ENCODE measurements around the gene PRRC2C.
"Not testable (repeated sequence)": the region's sequence is repeated elsewhere in the genome, so short reads cannot be mapped to it uniquely, and the experiment has no call there.

PRRC2C gene

DNA sequence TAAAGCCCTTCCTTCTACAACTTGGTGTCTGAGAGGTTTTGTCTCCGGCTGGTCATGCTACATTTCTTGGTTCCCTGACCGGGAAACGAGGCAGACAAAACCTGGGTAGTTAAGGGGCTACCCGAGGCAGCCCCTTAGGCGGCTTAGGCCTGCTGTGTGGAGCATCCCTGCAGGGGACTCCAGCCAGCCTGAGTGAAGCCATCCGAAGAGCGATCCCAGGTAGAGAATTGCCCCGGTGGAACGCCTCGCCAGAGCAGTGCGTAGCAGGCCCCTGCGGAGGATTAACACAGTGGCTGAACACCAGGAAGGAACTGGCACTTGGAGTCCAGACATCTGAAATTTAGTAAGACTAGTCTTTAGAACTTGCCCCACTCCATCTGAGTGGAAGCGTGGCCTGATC, 115.5 kb downstream of the PRRC2C start:
- H3K27me3 ChIP-seq (ENCODE audit: insufficient read depth, low read length) = no peaks in the 10 kb centered on the region
- no peaks in the 10 kb centered on the region for H3K4me1 ChIP-seq (ENCODE audit: control insufficient read depth, insufficient read depth, low read length, unreplicated experiment)
- no peak overlapping the region for H3K27ac ChIP-seq (ENCODE audit: low read depth, low read length)
- no peaks in the 10 kb centered on the region for H3K36me3 ChIP-seq (ENCODE audit: insufficient read depth, low read length)
- no peak overlapping the region for H3K4me3 ChIP-seq (ENCODE audit: low read depth, low read length)
- no peaks in the 10 kb centered on the region for H3K79me2 ChIP-seq (ENCODE audit: control insufficient read depth, insufficient read depth, low read length, unreplicated experiment)
- H2AFZ ChIP-seq (ENCODE audit: low read length, unreplicated experiment) = no peak overlapping the region

DNA sequence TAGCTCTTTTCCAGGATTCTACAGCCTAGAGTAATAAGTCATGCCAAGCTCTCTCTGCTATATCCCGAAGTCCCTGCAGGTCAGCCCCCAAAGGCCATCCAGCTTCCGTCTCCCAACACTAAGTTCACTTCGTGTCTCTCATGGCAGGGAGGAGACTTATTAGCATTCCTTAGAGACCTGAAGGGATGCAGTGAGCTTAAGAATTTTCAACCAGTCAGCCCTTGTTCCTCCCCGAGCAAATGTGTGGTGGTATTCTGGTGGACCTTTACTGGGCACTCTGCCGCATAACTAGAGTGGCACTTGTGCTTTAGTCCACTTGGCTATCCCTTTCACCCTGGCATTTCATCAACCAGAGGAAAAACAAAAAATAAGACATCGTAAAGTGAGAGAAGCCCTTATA, 117.7 kb downstream of the PRRC2C start:
- H2AFZ ChIP-seq (ENCODE audit: low read length, unreplicated experiment); H3K4me1 ChIP-seq (ENCODE audit: control insufficient read depth, insufficient read depth, low read length, unreplicated experiment); H3K79me2 ChIP-seq (ENCODE audit: control insufficient read depth, insufficient read depth, low read length, unreplicated experiment); H3K36me3 ChIP-seq (ENCODE audit: insufficient read depth, low read length); H3K4me3 ChIP-seq (ENCODE audit: low read depth, low read length); H3K27me3 ChIP-seq (ENCODE audit: insufficient read depth, low read length); H3K27ac ChIP-seq (ENCODE audit: low read depth, low read length): not testable (repeated sequence)

DNA sequence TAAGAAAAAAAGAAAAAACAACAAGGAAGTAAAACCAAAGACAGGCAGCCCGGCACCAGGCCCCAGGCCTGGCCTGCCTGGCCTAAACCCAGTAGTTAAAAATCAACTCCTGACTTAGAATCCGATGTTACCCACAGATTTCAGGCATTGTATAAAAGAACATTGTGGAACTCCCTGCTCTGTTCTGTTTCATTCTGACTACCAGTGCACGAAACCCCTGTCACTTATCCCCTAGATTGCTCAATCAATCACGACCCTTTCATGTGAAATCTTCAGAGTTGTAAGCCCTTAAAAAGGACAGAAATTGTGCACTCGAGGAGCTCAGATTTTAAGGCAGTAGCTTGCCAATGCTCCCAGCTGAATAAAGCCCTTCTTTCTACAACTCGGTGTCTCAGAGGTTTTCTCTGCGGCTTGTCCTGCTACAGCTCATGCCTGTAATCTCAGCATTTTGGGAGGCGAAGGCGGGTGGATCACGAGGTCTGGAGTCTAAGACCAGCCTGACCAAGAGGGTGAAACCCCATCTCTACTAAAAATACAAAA, 121.1 kb downstream of the PRRC2C start:
- no peaks in the 10 kb centered on the region for H3K4me1 ChIP-seq (ENCODE audit: control insufficient read depth, insufficient read depth, low read length, unreplicated experiment)
- H3K36me3 ChIP-seq (ENCODE audit: insufficient read depth, low read length) = no peaks in the 10 kb centered on the region
- no peak overlapping the region for H2AFZ ChIP-seq (ENCODE audit: low read length, unreplicated experiment)
- no peaks in the 10 kb centered on the region for H3K27me3 ChIP-seq (ENCODE audit: insufficient read depth, low read length)
- no peak overlapping the region for H3K27ac ChIP-seq (ENCODE audit: low read depth, low read length)
- H3K79me2 ChIP-seq (ENCODE audit: control insufficient read depth, insufficient read depth, low read length, unreplicated experiment) = no peaks in the 10 kb centered on the region
- no peak overlapping the region for H3K4me3 ChIP-seq (ENCODE audit: low read depth, low read length)

DNA sequence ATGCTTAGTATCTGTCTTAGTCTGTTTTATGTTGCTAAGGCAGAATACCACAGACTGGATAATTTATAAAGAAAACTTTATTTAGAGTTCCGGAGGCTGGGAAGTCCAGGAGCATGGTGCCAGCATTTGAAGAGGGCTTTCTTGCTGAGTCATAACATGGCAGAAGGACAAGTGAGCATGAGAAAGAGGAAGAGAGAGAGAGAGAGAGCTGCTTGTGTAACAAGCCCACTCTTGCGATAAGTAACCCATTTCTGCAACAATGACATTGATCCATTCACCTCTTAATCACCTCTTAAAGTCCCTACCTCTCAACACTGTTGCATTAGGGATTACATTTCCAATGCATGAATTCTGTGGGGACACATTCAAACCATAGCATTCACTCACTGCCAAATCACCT, 125.1 kb downstream of the PRRC2C start:
- H3K79me2 ChIP-seq (ENCODE audit: control insufficient read depth, insufficient read depth, low read length, unreplicated experiment) = no peaks in the 10 kb centered on the region

DNA sequence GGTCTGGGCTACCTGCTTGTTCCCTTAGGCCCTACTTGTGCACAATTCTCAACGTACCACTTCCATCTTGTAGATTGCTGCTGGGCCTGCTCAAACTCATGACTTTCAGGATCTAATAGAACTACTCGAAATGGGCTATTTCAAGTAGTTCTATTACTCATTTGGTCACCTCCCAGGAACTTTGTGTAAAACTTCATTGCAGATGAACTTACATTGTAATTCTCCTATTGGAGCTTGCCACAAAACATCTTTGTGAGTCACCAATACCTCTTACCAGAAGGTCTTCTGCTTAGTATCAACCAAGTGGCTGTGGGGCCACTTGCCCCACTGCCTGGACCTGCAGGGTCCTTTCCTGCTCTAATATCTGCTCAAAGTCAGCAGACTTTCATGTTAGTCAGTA, 126.0 kb downstream of the PRRC2C start:
- no peaks in the 10 kb centered on the region for H3K27me3 ChIP-seq (ENCODE audit: insufficient read depth, low read length)
- H3K4me3 ChIP-seq (ENCODE audit: low read depth, low read length) = no peak overlapping the region
- no peak overlapping the region for H3K27ac ChIP-seq (ENCODE audit: low read depth, low read length)
- H3K4me1 ChIP-seq (ENCODE audit: control insufficient read depth, insufficient read depth, low read length, unreplicated experiment) = no peaks in the 10 kb centered on the region
- no peak overlapping the region for H2AFZ ChIP-seq (ENCODE audit: low read length, unreplicated experiment)
- H3K36me3 ChIP-seq (ENCODE audit: insufficient read depth, low read length) = no peaks in the 10 kb centered on the region
- no peaks in the 10 kb centered on the region for H3K79me2 ChIP-seq (ENCODE audit: control insufficient read depth, insufficient read depth, low read length, unreplicated experiment)

More for the DNA sequence above, 125.1 kb downstream of the PRRC2C start:
- Histone ChIP-seq H3K27me3 (ENCODE audit: insufficient read depth, low read length) (no peaks in the 10 kb centered on the region), H3K27ac (ENCODE audit: low read depth, low read length) (no peak overlapping the region), H3K4me1 (ENCODE audit: control insufficient read depth, insufficient read depth, low read length, unreplicated experiment) (no peaks in the 10 kb centered on the region), H3K36me3 (ENCODE audit: insufficient read depth, low read length) (no peaks in the 10 kb centered on the region), H3K4me3 (ENCODE audit: low read depth, low read length) (no peak overlapping the region), H2AFZ (ENCODE audit: low read length, unreplicated experiment) (no peak overlapping the region)

DNA sequence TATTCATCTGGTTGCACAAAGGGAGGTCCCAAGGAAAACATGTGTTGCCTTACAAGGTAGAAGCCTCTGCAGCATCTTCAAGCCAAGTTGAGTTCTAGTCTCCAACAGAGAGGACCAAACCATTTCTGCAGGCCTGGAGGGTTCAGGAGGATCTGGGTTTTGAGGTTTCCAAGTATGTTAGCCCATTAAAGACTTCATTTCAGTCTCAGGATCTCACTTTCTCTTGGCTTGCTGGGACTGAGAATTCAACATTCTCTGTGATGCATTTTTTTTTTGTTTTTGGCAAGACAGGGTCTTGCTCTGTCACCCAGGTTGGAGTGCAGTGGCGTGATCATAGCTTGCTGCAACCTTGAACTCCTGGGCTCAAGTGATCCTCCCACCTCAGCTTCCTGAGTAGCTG, 128.0 kb downstream of the PRRC2C start:
- H3K27me3 ChIP-seq (ENCODE audit: insufficient read depth, low read length) = peaks cover 12% of the 10 kb centered on the region; the same call in 1 of the 2 replicates
- H3K36me3 ChIP-seq (ENCODE audit: insufficient read depth, low read length) = no peaks in the 10 kb centered on the region
- H3K4me1 ChIP-seq (ENCODE audit: control insufficient read depth, insufficient read depth, low read length, unreplicated experiment) = no peaks in the 10 kb centered on the region
- H3K79me2 ChIP-seq (ENCODE audit: control insufficient read depth, insufficient read depth, low read length, unreplicated experiment) = no peaks in the 10 kb centered on the region
- H3K27ac ChIP-seq (ENCODE audit: low read depth, low read length) = no peak overlapping the region
- no peak overlapping the region for H2AFZ ChIP-seq (ENCODE audit: low read length, unreplicated experiment)
- H3K4me3 ChIP-seq (ENCODE audit: low read depth, low read length) = no peak overlapping the region

DNA sequence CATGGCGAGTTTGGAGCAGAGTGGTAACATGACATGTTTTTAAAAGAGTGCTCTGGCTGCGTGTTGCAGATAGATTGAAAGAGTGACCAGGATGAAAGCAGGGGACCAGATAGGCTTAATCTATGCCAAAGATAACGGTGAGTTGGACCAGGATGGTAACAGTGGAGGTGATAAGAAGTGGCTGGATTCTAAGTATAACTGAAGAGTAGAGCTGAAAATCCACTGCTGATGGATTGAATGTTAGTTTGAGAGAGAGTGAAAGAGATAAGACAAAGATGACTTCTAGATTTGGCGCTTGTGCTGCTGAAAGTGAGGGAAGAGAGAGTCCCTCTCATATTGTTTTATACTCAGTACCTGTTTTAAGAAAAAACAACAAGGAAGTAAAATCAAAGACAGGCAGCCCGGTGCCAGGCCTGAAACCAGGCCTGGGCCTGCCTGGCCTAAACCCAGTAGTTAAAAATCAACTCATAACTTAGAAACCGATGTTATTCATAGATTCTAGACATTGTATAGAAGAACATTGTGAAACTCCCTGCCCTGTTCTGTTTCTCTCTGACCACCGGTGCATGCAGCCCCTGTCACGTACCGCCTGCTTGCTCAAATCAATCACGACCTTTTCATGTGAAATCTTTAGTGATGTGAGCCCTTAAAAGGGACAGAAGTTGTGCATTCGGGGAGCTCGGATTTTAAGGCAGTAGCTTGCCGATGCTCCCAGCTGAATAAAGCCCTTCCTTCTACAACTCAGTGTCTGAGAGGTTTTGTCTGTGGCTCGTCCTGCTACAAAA, 130.0 kb downstream of the PRRC2C start:
- H3K36me3 ChIP-seq (ENCODE audit: insufficient read depth, low read length); H3K79me2 ChIP-seq (ENCODE audit: control insufficient read depth, insufficient read depth, low read length, unreplicated experiment); H3K4me1 ChIP-seq (ENCODE audit: control insufficient read depth, insufficient read depth, low read length, unreplicated experiment); H3K4me3 ChIP-seq (ENCODE audit: low read depth, low read length); H3K27ac ChIP-seq (ENCODE audit: low read depth, low read length); H2AFZ ChIP-seq (ENCODE audit: low read length, unreplicated experiment): not testable (repeated sequence)
- peaks cover 18% of the 10 kb centered on the region; the same call in 1 of the 2 replicates for H3K27me3 ChIP-seq (ENCODE audit: insufficient read depth, low read length)

DNA sequence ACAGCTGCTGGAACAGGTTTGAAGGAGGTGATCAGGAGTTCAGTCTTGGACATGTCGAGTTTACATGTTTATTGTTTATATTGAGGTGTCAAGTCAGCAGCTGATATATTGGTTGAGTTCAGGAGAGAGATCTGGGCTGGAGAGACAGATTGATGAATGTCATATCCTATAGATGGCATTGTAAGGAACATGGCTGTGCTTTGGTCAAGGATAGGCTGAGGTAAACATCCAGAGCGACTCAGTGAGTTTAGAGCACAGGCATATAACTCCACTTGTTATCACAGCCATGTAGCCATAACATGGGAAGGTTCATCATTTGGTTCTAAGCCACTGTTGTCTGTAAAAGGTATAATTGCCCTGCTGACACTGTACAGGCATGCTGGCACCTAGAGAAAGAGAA, 131.3 kb downstream of the PRRC2C start:
- no peak overlapping the region for H3K4me3 ChIP-seq (ENCODE audit: low read depth, low read length)
- no peaks in the 10 kb centered on the region for H3K4me1 ChIP-seq (ENCODE audit: control insufficient read depth, insufficient read depth, low read length, unreplicated experiment)
- no peak overlapping the region for H2AFZ ChIP-seq (ENCODE audit: low read length, unreplicated experiment)
- H3K36me3 ChIP-seq (ENCODE audit: insufficient read depth, low read length) = no peaks in the 10 kb centered on the region
- H3K79me2 ChIP-seq (ENCODE audit: control insufficient read depth, insufficient read depth, low read length, unreplicated experiment) = no peaks in the 10 kb centered on the region
- H3K27ac ChIP-seq (ENCODE audit: low read depth, low read length) = no peak overlapping the region
- H3K27me3 ChIP-seq (ENCODE audit: insufficient read depth, low read length) = peaks cover 18% of the 10 kb centered on the region; the same call in 1 of the 2 replicates

DNA sequence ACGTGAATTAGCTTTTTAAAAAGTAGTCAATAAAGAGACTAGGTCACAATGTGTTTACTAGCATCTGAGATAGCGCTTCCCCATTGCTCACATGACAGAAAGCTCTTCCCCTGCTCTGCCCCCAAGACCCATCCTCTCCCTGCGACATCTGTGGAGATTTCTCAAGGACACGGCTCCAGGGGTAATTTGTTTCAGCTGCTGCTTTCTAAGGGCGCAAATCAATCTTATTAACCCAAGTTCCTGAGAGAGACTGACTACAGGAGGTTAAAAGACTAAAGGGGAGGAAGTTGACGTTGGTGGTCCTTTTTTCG, 136.8 kb downstream of the PRRC2C start, which contains the start of gene MYOCOS:
Gene MYOCOS (plus strand): TSS at position 92 of the 311 bp plus-strand sequence. CDS start 1,641 bp downstream, outside the sequence.
- no peaks in the 10 kb centered on the region for H3K4me1 ChIP-seq (ENCODE audit: control insufficient read depth, insufficient read depth, low read length, unreplicated experiment)
- no peak within 1 kb of the TSS for H3K4me3 ChIP-seq (ENCODE audit: low read depth, low read length)
- no peak within 1 kb of the TSS for H3K27ac ChIP-seq (ENCODE audit: low read depth, low read length)
- no peaks in the 10 kb centered on the region for H3K79me2 ChIP-seq (ENCODE audit: control insufficient read depth, insufficient read depth, low read length, unreplicated experiment)
- no peak within 1 kb of the TSS for H2AFZ ChIP-seq (ENCODE audit: low read length, unreplicated experiment)
- no peaks in the 10 kb centered on the region for H3K36me3 ChIP-seq (ENCODE audit: insufficient read depth, low read length)
- H3K27me3 ChIP-seq (ENCODE audit: insufficient read depth, low read length) = peaks cover 27% of the 10 kb centered on the region; the same call in 1 of the 2 replicates

DNA sequence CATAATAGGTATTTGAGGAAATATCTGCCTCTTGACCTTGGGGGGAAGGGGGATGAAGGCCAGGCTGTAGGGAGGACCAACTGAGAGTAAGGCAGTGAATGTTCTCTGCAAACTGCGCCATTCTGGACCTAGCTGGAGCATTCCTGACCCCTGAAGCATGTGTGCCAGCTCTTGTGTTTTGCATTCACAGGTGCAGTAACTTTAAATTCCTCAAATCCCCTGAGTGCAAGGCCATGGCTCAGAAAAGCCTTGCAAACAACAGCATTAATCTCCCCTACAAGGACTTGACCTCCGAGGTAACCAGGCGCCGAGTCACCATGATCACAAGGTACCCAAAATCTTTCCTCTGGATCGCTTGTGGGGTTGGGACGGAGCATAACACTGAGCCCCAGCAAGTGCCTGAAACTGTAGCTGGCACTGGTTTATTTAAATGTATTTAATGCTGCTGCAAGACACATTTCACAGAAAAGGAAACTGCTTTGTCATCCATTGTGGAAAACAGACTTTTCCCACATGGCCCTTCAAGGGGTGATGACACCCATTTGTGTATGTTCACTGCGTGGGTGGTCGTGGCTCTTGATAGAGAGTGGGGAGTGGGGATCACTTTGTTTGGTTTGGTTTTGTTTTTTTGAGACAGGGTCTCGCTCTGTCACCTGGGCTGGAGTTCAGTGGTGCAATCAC, 138.5 kb downstream of the PRRC2C start:
- Histone ChIP-seq H3K36me3 (ENCODE audit: insufficient read depth, low read length) (no peaks in the 10 kb centered on the region), H3K4me1 (ENCODE audit: control insufficient read depth, insufficient read depth, low read length, unreplicated experiment) (no peaks in the 10 kb centered on the region), H3K79me2 (ENCODE audit: control insufficient read depth, insufficient read depth, low read length, unreplicated experiment) (no peaks in the 10 kb centered on the region), H3K4me3 (ENCODE audit: low read depth, low read length) (no peak overlapping the region), H3K27me3 (ENCODE audit: insufficient read depth, low read length) (peaks cover 24% of the 10 kb centered on the region; the same call in 1 of the 2 replicates), H3K27ac (ENCODE audit: low read depth, low read length) (no peak overlapping the region), H2AFZ (ENCODE audit: low read length, unreplicated experiment) (no peak overlapping the region)

DNA sequence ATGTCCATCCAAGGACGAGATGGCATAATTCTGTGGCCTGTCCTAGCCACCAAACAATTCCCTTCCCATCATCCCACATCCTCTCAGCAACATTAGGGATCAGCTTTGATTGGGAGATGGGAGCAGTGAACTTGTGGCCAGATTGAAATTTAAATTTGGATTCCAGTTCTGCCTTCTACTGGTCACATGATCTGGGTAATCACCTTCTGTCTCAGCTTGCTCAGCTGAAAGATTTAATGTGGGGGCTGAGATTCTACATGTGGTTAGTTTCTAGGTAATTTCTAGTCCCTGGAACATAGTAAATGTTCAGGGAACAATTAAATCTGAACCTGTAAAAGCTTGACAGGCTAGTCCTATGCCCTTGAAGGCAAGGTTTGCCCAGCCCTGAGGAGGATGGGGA, 139.9 kb downstream of the PRRC2C start:
- Histone ChIP-seq H3K4me1 (ENCODE audit: control insufficient read depth, insufficient read depth, low read length, unreplicated experiment) (no peaks in the 10 kb centered on the region), H3K4me3 (ENCODE audit: low read depth, low read length) (no peak overlapping the region), H3K27me3 (ENCODE audit: insufficient read depth, low read length) (peaks cover 31% of the 10 kb centered on the region), H3K36me3 (ENCODE audit: insufficient read depth, low read length) (no peaks in the 10 kb centered on the region), H3K79me2 (ENCODE audit: control insufficient read depth, insufficient read depth, low read length, unreplicated experiment) (no peaks in the 10 kb centered on the region), H3K27ac (ENCODE audit: low read depth, low read length) (no peak overlapping the region), H2AFZ (ENCODE audit: low read length, unreplicated experiment) (no peak overlapping the region)

Measured in ACC112 (cell line).